ENCODE results near the gene NLRC3.

The NLRC3 gene

DNA sequence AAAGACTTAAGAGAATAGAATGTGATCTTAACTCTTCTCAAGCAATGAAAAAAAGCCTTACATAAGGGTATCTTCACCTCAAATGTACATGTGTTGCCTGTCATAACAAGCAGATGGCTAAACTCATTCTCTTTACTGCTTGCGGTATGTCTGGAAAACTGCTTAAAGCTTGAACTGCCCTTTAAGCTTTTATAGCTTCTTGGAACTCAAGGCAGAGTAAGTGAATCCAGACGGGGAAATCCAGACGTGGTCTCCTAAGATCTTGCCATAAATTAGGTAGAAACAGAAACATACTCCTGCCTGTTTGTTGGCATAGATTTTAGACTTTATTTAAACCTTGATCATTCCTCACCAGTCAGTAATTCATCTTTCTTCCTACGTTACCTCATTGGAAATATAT, 56.8 kb downstream of the NLRC3 start:
- H3K27ac ChIP-seq: no peak overlapping the region
- TF ChIP-seq CTCF (conservative IDR thresholded peaks at IDR 0.05): no peak

GRCh38 chr16:3519581-3519980, 57.6 kb downstream of the NLRC3 start:
- H3K27ac ChIP-seq: no peak overlapping the region
- TF ChIP-seq CTCF (conservative IDR thresholded peaks at IDR 0.05): no peak

DNA sequence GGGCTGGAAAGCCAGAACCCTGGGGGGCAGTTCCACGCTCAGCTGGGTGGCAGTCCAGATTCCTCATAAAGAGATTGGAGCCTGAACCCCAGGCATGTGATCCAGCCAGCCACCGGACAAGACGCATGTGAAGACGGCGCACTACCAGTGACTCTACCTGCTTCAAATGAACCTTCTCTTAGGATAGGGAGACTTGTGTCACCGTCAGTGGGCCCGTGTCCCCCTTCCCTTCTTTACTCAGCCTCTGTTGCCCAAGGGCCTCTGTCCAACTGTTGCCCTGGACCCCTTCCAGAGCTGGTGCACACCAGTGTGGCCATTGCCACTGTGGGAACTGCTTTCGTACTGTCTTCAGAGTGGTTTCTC, 58.2 kb downstream of the NLRC3 start:
- H3K27ac ChIP-seq: no peak overlapping the region
- TF ChIP-seq CTCF (conservative IDR thresholded peaks at IDR 0.05): no peak

- H3K27ac ChIP-seq: no peak overlapping the region
- no peak for TF ChIP-seq CTCF (conservative IDR thresholded peaks at IDR 0.05)
Measured at GRCh38 chr16:3518292-3518985, 58.8 kb downstream of the NLRC3 start.

GRCh38 chr16:3515897-3516296, 61.3 kb downstream of the NLRC3 start:
- no peak overlapping the region for H3K27ac ChIP-seq
- TF ChIP-seq CTCF (conservative IDR thresholded peaks at IDR 0.05): no peak

GRCh38 chr16:3514621-3515020, 62.6 kb downstream of the NLRC3 start:
- no peak overlapping the region for H3K27ac ChIP-seq
- no peak for TF ChIP-seq CTCF (conservative IDR thresholded peaks at IDR 0.05)

- no peak for TF ChIP-seq CTCF (conservative IDR thresholded peaks at IDR 0.05)
- no peak overlapping the region for H3K27ac ChIP-seq
Measured at GRCh38 chr16:3513892-3514583, 63.2 kb downstream of the NLRC3 start.
